Measurements from ENCODE around the gene HBS1L. TPM values are rescaled to one million over a fixed set of nuclear protein-coding genes. Genes with fewer than 3 reads are reported as not detected.

Gene HBS1L
- total RNA-seq, 1 experiment from 2014 or later, result 95.4 TPM

DNA sequence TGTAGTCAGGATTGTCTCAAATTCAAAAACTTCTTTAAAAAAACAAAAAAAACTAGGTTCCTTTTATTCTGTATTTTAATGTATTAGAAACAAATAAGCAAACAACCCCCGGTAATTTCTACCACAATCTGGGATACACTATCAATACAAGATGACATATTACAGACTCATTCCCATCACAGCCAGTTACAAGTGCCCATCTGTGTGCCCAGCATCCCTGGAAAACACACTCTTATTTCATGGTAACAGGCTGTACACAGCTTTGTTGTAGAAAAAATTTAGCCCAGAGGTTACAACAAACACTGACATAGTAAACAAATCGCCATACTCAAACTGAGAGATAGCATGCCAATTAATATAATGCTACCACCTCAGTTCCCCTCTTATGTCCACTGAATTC, 16.3 kb downstream of the HBS1L start (continued):
- TF ChIP-seq OVOL2 (CRISPR knock-in tag; IDR thresholded peaks at IDR 0.05; ENCODE audit: borderline replicate concordance), result no peak

DNA sequence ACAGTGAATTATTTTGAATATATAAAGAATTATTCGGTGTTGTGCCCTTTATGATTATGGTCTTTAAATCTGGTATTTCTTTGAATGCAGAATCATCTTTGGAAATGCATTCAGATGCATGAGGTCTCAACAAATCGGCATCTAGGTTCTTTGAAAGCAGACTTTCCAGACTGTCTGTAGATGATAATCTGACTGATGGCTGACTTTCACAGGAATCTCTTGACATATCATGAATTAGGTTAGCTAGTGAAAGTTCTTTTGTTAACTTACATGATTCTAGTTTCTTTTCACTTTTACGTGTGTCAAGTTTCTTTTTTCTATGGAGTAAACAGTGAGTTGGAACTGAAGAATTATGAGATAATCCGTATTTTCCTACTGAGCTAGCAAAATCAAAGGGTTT, 17.1 kb downstream of the HBS1L start:
- Mint-ChIP-seq H3K4me3 (no peak overlapping the region), H3K36me3 (peaks cover 43% of the 10 kb centered on the region), H3K9me3 (no peaks in the 10 kb centered on the region), H3K4me1 (no peaks in the 10 kb centered on the region), H3K27me3 (ENCODE audit: low read depth) (no peaks in the 10 kb centered on the region), H3K27ac (no peak overlapping the region)
- no peak for DNase-seq (ENCODE audit: low spot score)
- ATAC-seq, result no peak
- POLR2A ChIA-PET, result no interaction called here
- TF ChIP-seq ELF4 (CRISPR knock-in tag; IDR thresholded peaks at IDR 0.05; ENCODE audit: low read depth), result no peak
- no peak for TF ChIP-seq ZNF671 (CRISPR knock-in tag; IDR thresholded peaks at IDR 0.05)
- CTCF ChIA-PET, result no interaction called here

DNA sequence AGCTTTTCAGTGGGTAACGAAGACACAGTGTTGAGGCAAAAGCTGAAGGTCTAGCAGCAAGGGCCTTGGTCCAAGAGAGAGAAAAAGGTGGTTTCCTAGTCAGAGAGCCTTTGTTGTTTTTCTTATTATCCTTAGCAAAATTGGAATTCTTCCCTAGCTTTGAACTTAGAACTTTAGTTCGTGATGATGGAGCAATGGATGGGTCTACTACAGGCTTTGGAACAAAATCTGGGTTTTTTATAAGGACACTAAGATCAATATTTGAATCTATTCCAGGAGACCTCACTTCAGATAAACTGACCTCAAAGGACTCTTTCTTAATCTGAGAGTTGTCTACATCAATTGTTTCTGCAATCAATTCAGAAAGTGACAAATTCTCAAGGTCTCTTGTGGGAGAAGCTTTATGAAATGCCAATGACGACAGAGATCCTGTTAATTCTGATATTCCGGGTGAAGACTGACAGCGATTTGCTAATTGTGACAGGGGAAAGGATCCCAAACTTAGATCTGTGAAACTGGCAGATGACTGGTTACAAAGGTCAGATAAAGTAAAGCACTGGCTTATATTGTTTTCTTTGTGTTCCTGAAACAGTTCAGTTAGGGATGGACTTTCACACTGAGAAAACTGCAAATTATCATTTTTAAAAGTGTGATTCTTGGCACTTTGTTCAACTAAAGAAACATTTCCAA, 17.7 kb downstream of the HBS1L start:
- DNase-seq (ENCODE audit: low spot score) (no peak), ATAC-seq (no peak)
- peaks cover 43% of the 10 kb centered on the region for H3K36me3 Mint-ChIP-seq
- no peaks in the 10 kb centered on the region for H3K27me3 Mint-ChIP-seq (ENCODE audit: low read depth)
- H3K4me1 Mint-ChIP-seq, result no peaks in the 10 kb centered on the region
- no peak overlapping the region for H3K4me3 Mint-ChIP-seq
- ChIA-PET CTCF (no interaction called here), POLR2A (no interaction called here)
- no peaks in the 10 kb centered on the region for H3K9me3 Mint-ChIP-seq
- no peak overlapping the region for H3K27ac Mint-ChIP-seq
- TF ChIP-seq, protein P1, sequence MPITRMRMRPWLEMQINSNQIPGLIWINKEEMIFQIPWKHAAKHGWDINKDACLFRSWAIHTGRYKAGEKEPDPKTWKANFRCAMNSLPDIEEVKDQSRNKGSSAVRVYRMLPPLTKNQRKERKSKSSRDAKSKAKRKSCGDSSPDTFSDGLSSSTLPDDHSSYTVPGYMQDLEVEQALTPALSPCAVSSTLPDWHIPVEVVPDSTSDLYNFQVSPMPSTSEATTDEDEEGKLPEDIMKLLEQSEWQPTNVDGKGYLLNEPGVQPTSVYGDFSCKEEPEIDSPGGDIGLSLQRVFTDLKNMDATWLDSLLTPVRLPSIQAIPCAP (CRISPR knock-in tag; IDR thresholded peaks at IDR 0.05), result no peak
- TF ChIP-seq, protein P2, sequence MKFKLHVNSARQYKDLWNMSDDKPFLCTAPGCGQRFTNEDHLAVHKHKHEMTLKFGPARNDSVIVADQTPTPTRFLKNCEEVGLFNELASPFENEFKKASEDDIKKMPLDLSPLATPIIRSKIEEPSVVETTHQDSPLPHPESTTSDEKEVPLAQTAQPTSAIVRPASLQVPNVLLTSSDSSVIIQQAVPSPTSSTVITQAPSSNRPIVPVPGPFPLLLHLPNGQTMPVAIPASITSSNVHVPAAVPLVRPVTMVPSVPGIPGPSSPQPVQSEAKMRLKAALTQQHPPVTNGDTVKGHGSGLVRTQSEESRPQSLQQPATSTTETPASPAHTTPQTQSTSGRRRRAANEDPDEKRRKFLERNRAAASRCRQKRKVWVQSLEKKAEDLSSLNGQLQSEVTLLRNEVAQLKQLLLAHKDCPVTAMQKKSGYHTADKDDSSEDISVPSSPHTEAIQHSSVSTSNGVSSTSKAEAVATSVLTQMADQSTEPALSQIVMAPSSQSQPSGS (CRISPR knock-in tag; IDR thresholded peaks at IDR 0.05; ENCODE audit: borderline replicate concordance, low read depth), result no peak
- no peak for TF ChIP-seq NFYB (CRISPR knock-in tag; conservative IDR thresholded peaks at IDR 0.05; ENCODE audit: low read depth)
- TF ChIP-seq ZNF263 (CRISPR knock-in tag; IDR thresholded peaks at IDR 0.05; ENCODE audit: low read depth), result no peak
- no peak for TF ChIP-seq ZNF232 (CRISPR knock-in tag; IDR thresholded peaks at IDR 0.05)
- TF ChIP-seq, protein P3, sequence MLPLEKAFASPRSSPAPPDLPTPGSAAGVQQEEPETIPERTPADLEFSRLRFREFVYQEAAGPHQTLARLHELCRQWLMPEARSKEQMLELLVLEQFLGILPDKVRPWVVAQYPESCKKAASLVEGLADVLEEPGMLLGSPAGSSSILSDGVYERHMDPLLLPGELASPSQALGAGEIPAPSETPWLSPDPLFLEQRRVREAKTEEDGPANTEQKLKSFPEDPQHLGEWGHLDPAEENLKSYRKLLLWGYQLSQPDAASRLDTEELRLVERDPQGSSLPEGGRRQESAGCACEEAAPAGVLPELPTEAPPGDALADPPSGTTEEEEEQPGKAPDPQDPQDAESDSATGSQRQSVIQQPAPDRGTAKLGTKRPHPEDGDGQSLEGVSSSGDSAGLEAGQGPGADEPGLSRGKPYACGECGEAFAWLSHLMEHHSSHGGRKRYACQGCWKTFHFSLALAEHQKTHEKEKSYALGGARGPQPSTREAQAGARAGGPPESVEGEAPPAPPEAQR (CRISPR knock-in tag; IDR thresholded peaks at IDR 0.05), result no peak
- TF ChIP-seq ZNF416 (CRISPR knock-in tag; IDR thresholded peaks at IDR 0.05), result no peak
- TF ChIP-seq, protein P4, sequence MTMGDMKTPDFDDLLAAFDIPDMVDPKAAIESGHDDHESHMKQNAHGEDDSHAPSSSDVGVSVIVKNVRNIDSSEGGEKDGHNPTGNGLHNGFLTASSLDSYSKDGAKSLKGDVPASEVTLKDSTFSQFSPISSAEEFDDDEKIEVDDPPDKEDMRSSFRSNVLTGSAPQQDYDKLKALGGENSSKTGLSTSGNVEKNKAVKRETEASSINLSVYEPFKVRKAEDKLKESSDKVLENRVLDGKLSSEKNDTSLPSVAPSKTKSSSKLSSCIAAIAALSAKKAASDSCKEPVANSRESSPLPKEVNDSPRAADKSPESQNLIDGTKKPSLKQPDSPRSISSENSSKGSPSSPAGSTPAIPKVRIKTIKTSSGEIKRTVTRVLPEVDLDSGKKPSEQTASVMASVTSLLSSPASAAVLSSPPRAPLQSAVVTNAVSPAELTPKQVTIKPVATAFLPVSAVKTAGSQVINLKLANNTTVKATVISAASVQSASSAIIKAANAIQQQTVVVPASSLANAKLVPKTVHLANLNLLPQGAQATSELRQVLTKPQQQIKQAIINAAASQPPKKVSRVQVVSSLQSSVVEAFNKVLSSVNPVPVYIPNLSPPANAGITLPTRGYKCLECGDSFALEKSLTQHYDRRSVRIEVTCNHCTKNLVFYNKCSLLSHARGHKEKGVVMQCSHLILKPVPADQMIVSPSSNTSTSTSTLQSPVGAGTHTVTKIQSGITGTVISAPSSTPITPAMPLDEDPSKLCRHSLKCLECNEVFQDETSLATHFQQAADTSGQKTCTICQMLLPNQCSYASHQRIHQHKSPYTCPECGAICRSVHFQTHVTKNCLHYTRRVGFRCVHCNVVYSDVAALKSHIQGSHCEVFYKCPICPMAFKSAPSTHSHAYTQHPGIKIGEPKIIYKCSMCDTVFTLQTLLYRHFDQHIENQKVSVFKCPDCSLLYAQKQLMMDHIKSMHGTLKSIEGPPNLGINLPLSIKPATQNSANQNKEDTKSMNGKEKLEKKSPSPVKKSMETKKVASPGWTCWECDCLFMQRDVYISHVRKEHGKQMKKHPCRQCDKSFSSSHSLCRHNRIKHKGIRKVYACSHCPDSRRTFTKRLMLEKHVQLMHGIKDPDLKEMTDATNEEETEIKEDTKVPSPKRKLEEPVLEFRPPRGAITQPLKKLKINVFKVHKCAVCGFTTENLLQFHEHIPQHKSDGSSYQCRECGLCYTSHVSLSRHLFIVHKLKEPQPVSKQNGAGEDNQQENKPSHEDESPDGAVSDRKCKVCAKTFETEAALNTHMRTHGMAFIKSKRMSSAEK (CRISPR knock-in tag; IDR thresholded peaks at IDR 0.05; ENCODE audit: borderline replicate concordance), result no peak
- TF ChIP-seq JUN (CRISPR knock-in tag; IDR thresholded peaks at IDR 0.05), result no peak
- no peak for TF ChIP-seq SP1 (CRISPR knock-in tag; conservative IDR thresholded peaks at IDR 0.05)
- TF ChIP-seq ZBTB21 (CRISPR knock-in tag; IDR thresholded peaks at IDR 0.05; ENCODE audit: borderline replicate concordance), result no peak
- no peak for TF ChIP-seq MYBL2 (CRISPR knock-in tag; IDR thresholded peaks at IDR 0.05)
- TF ChIP-seq, protein P5, sequence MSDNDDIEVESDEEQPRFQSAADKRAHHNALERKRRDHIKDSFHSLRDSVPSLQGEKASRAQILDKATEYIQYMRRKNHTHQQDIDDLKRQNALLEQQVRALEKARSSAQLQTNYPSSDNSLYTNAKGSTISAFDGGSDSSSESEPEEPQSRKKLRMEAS (CRISPR knock-in tag; IDR thresholded peaks at IDR 0.05), result no peak
- no peak for TF ChIP-seq FOXP1 (CRISPR knock-in tag; IDR thresholded peaks at IDR 0.05; ENCODE audit: borderline replicate concordance)
- no peak for TF ChIP-seq NR2C2 (CRISPR knock-in tag; IDR thresholded peaks at IDR 0.05)
- no peak for TF ChIP-seq TCF7 (CRISPR knock-in tag; IDR thresholded peaks at IDR 0.05; ENCODE audit: low read depth)
- no peak for TF ChIP-seq SMAD3 (CRISPR knock-in tag; IDR thresholded peaks at IDR 0.05; ENCODE audit: borderline replicate concordance)

Measured in WTC11 (cell line).